ENCODE measurements around the gene SEZ6L. TPM values are rescaled to one million over a fixed set of nuclear protein-coding genes. Genes with fewer than 3 reads are reported as not detected.

SEZ6L gene
- total and polyA plus RNA-seq, 2 experiments from 2014 or later, result 0.43 to 0.44 TPM

- H3K27me3 ChIP-seq, result peaks cover 4% of the 10 kb centered on the region
- WGBS (ENCODE audit: low lambda C conversion rate, missing lambda C conversion rate), result 89% methylated on average over 2 of the region's 2 CpGs
- no peak overlapping the region for H3K27ac ChIP-seq
- no peak overlapping the region for H3K4me2 ChIP-seq
- no peaks in the 10 kb centered on the region for H3K9me3 ChIP-seq (ENCODE audit: low read depth)
- TF ChIP-seq EZH2phosphoT487 (IDR thresholded peaks at IDR 0.05; ENCODE audit: low read depth, severe bottlenecking, unreplicated experiment), result no peak
- no peak for TF ChIP-seq EZH2 (IDR thresholded peaks at IDR 0.05; ENCODE audit: borderline replicate concordance)
- no peak for TF ChIP-seq CTCF (IDR thresholded peaks at IDR 0.05; ENCODE audit: poor library complexity)
- no peaks in the 10 kb centered on the region for H3K36me3 ChIP-seq (replicated peaks; ENCODE audit: insufficient read depth, low read depth)
- H3K4me1 ChIP-seq (ENCODE audit: insufficient read depth), result no peaks in the 10 kb centered on the region
- no peaks in the 10 kb centered on the region for H3K9me2 ChIP-seq (replicated peaks; ENCODE audit: insufficient read depth)
- H3K4me3 ChIP-seq, result no peak overlapping the region
- no peaks in the 10 kb centered on the region for H4K20me1 ChIP-seq (ENCODE audit: insufficient read depth, poor library complexity, severe bottlenecking)
- H3K79me2 ChIP-seq, result no peaks in the 10 kb centered on the region
- DNase-seq (ENCODE audit: low spot score), result no peak
- no peak overlapping the region for H2AFZ ChIP-seq
Measured at GRCh38 chr22:26316732-26317285, 147.5 kb downstream of the SEZ6L start.

GRCh38 chr22:26318975-26319374 is 149.7 kb downstream of the SEZ6L start:
- TF ChIP-seq CTCF (IDR thresholded peaks at IDR 0.05; ENCODE audit: poor library complexity), result no peak
- no peak for TF ChIP-seq EZH2 (IDR thresholded peaks at IDR 0.05; ENCODE audit: borderline replicate concordance)
- no peak for TF ChIP-seq EZH2phosphoT487 (IDR thresholded peaks at IDR 0.05; ENCODE audit: low read depth, severe bottlenecking, unreplicated experiment)
- no peaks in the 10 kb centered on the region for H3K4me1 ChIP-seq (ENCODE audit: insufficient read depth)
- no peak overlapping the region for H3K4me3 ChIP-seq
- H3K36me3 ChIP-seq (replicated peaks; ENCODE audit: insufficient read depth, low read depth), result no peaks in the 10 kb centered on the region
- H3K4me2 ChIP-seq, result no peak overlapping the region
- H3K9me2 ChIP-seq (replicated peaks; ENCODE audit: insufficient read depth), result no peaks in the 10 kb centered on the region
- no peaks in the 10 kb centered on the region for H4K20me1 ChIP-seq (ENCODE audit: insufficient read depth, poor library complexity, severe bottlenecking)
- H2AFZ ChIP-seq, result no peak overlapping the region
- 65% methylated on average over 6 of the region's 6 CpGs for WGBS (ENCODE audit: low lambda C conversion rate, missing lambda C conversion rate)
- no peak for DNase-seq (ENCODE audit: low spot score)
- no peaks in the 10 kb centered on the region for H3K9me3 ChIP-seq (ENCODE audit: low read depth)
- peaks cover 4% of the 10 kb centered on the region for H3K27me3 ChIP-seq
- no peak overlapping the region for H3K27ac ChIP-seq
- H3K79me2 ChIP-seq, result no peaks in the 10 kb centered on the region

- H3K4me2 ChIP-seq, result no peak overlapping the region
- peaks cover 4% of the 10 kb centered on the region for H3K27me3 ChIP-seq
- H4K20me1 ChIP-seq (ENCODE audit: insufficient read depth, poor library complexity, severe bottlenecking), result no peaks in the 10 kb centered on the region
- H3K4me3 ChIP-seq, result no peak overlapping the region
- H2AFZ ChIP-seq, result no peak overlapping the region
- H3K36me3 ChIP-seq (replicated peaks; ENCODE audit: insufficient read depth, low read depth), result no peaks in the 10 kb centered on the region
- DNase-seq (ENCODE audit: low spot score), result no peak
- 81% methylated on average over 5 of the region's 5 CpGs for WGBS (ENCODE audit: low lambda C conversion rate, missing lambda C conversion rate)
- TF ChIP-seq EZH2 (IDR thresholded peaks at IDR 0.05; ENCODE audit: borderline replicate concordance) (no peak), EZH2phosphoT487 (IDR thresholded peaks at IDR 0.05; ENCODE audit: low read depth, severe bottlenecking, unreplicated experiment) (no peak), CTCF (IDR thresholded peaks at IDR 0.05; ENCODE audit: poor library complexity) (no peak)
- no peaks in the 10 kb centered on the region for H3K79me2 ChIP-seq
- H3K27ac ChIP-seq, result no peak overlapping the region
- H3K9me2 ChIP-seq (replicated peaks; ENCODE audit: insufficient read depth), result no peaks in the 10 kb centered on the region
- H3K9me3 ChIP-seq (ENCODE audit: low read depth), result no peaks in the 10 kb centered on the region
- H3K4me1 ChIP-seq (ENCODE audit: insufficient read depth), result no peaks in the 10 kb centered on the region
Measured at GRCh38 chr22:26320447-26320846, 151.2 kb downstream of the SEZ6L start.

Data from hepatocyte (in vitro differentiated cells).